GM23338 (cell line): Measurements from ENCODE around the gene HUS1.
"Not testable (repeated sequence)": the region's sequence is repeated elsewhere in the genome, so short reads cannot be mapped to it uniquely, and the experiment has no call there.

Experiments
- CREB1 ChIP-seq: fragments of 250-450 bp; sonication (Bioruptor Pico); IDR thresholded peaks from 2 replicates; pipeline ENCODE4 v1.5.0; 2020; ENCODE audit warnings: low read depth, mild to moderate bottlenecking, moderate library complexity
- CTCF ChIP-seq, 2 experiments: fragments of 200-600 bp in 1 of 2; sonication (generic) in 1 of 2; conservative IDR thresholded peaks; 2 replicates each; pipeline versions ENCODE4 v1.5.1 to v1.6.1; 2016 to 2017; ENCODE audit warnings: antibody characterized with exemption in 2 of 2, low read depth in 2 of 2, mild to moderate bottlenecking in 2 of 2, moderate library complexity in 1 of 2
- ETS1 ChIP-seq: IDR thresholded peaks from 2 replicates; pipeline ENCODE4 v1.6.1; 2016; ENCODE audit warnings: antibody characterized with exemption
- EZH2 ChIP-seq: fragments of 200-600 bp; sonication (generic); IDR thresholded peaks from one replicate; pipeline ENCODE4 v1.8.0; 2017; ENCODE audit warnings: antibody characterized with exemption, mild to moderate bottlenecking, low read depth; ENCODE audit not compliant: unreplicated experiment
- EZH2phosphoT487 ChIP-seq: fragments of 200-600 bp; sonication (generic); IDR thresholded peaks from one replicate; pipeline ENCODE4 v1.8.1; 2018; ENCODE audit warnings: antibody characterized with exemption; ENCODE audit not compliant: unreplicated experiment
- JUNB ChIP-seq: IDR thresholded peaks from one replicate; pipeline ENCODE4 v1.6.1; 2016; ENCODE audit warnings: antibody characterized with exemption; ENCODE audit not compliant: unreplicated experiment
- POLR2AphosphoS5 ChIP-seq: IDR thresholded peaks from 2 replicates; pipeline ENCODE4 v1.6.1; 2016; ENCODE audit warnings: antibody characterized with exemption, low read depth
- REST ChIP-seq: IDR thresholded peaks from one replicate; pipeline ENCODE4 v1.6.1; 2018; ENCODE audit warnings: antibody characterized with exemption; ENCODE audit not compliant: unreplicated experiment
- ZNF114 ChIP-seq: fragments of 250-450 bp; sonication (Bioruptor Pico); IDR thresholded peaks from 2 replicates; pipeline ENCODE4 v1.5.0; 2020; ENCODE audit warnings: mild to moderate bottlenecking, moderate library complexity
- ZNF331 ChIP-seq: fragments of 250-450 bp; sonication (Bioruptor Pico); IDR thresholded peaks from 2 replicates; pipeline ENCODE4 v1.5.0; 2020; ENCODE audit warnings: low read depth, mild to moderate bottlenecking, moderate library complexity

- not testable (repeated sequence) for TF ChIP-seq EZH2; CTCF (conservative IDR thresholded peaks at IDR 0.05; ENCODE audit: low read depth in 2 of 2); POLR2AphosphoS5; ZNF114 (CRISPR knock-in tag); ZNF331 (CRISPR knock-in tag); EZH2phosphoT487; CREB1; REST; JUNB; ETS1
Observed at GRCh38 chr7:47980648-47981047, 1.2 kb upstream of the HUS1 start.
